NCI-H146 treated with DMSO at 0.1 percent for 48 hours (cell line): ENCODE measurements around the gene MINDY1.

ENCODE experiments used
- DNase-seq: peaks from one replicate; lab custom pipeline; 2025; ENCODE audit not compliant: unreplicated experiment; lab: John Stamatoyannopoulos, UW

The MINDY1 gene, protein sequence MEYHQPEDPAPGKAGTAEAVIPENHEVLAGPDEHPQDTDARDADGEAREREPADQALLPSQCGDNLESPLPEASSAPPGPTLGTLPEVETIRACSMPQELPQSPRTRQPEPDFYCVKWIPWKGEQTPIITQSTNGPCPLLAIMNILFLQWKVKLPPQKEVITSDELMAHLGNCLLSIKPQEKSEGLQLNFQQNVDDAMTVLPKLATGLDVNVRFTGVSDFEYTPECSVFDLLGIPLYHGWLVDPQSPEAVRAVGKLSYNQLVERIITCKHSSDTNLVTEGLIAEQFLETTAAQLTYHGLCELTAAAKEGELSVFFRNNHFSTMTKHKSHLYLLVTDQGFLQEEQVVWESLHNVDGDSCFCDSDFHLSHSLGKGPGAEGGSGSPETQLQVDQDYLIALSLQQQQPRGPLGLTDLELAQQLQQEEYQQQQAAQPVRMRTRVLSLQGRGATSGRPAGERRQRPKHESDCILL

GRCh38 chr1:151006327-151007052 is at the start of gene MINDY1:
Gene MINDY1, minus strand, starts transcription at chr1:151006902. Its CDS starts 4,285 bp downstream, at chr1:151002617.
- peak; percentile 87 for DNase-seq

GRCh38 chr1:151056149-151056548 is 49.4 kb upstream of the MINDY1 start:
- DNase-seq, result no peak

GRCh38 chr1:151055581-151055980 is 48.9 kb upstream of the MINDY1 start:
- no peak for DNase-seq

GRCh38 chr1:151054971-151055547 is 48.4 kb upstream of the MINDY1 start:
- DNase-seq, result no peak

- no peak for DNase-seq
These were observed 44.8 kb upstream of the MINDY1 start for GRCh38 chr1:151051356-151052009.

DNA sequence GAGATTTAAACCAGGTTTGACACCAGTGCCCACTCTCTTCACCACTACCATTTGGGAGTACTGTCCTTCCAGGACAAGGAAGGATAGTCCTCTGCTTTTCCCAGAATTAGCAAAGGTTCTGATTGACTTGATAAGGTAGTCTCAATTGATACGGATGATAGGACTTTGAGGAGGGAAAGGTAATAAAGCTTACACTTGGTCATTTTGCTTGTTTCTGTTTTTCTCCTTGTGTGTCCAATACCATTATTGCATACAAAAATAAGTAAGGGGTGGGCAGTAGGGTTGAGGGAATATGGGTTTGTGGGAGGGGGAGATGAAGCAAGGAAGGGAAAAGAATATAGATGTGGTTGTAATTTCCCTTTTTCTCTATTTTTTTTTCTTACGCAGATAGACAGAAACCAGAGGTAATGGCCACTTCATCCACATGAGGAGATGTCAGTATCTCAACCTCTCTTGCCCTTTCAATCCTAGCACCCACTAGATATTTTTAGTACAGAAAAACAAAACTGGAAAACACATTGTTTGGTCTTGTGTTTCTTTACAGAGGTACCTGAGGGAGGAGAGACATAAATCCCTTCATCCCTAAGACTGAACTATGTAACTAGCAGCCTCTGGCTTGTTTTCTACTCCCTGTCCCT is 43.5 kb upstream of the MINDY1 start:
- DNase-seq, result no peak

- DNase-seq, result no peak
These were observed 42.8 kb upstream of the MINDY1 start for GRCh38 chr1:151049458-151049857.

DNA sequence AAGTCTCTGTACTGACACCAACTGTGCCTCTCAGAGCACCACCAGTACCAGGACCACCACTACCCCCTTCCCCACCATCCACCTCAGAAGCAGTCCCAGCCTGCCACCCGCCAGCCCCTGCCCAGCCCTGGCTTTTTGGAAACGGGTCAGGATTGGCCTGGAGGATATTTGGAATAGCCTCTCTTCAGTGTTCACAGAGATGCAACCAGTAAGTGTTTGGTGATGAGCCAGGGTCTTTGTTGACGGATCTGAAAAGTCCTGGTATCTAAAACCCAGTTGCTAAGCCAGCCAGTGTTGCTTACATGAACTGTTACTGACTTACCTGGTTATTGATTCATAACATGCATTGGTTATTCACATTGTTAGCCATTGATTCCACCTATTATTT is 41.9 kb upstream of the MINDY1 start:
- DNase-seq, result no peak

- DNase-seq, result peak; percentile 41
These were observed 41.4 kb upstream of the MINDY1 start for GRCh38 chr1:151047925-151048644.

DNA sequence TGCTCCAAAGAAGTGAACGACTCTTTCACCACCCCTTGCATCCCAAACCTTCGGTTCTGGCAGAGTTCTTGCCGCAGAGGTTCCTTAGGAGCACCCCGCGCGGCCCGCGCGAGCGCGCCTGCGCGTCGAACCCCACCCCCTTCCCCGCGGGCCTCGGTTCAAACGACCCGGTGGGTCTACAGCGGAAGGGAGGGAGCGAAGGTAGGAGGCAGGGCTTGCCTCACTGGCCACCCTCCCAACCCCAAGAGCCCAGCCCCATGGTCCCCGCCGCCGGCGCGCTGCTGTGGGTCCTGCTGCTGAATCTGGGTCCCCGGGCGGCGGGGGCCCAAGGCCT is 40.9 kb upstream of the MINDY1 start, which contains the start of gene C1orf56:
C1orf56 (plus strand) TSS at position 161 of the 334 bp plus-strand sequence; CDS start at position 258, 97 bp downstream.
- peak; percentile 77 for DNase-seq

- DNase-seq, result no peak
These were observed 36.5 kb upstream of the MINDY1 start for GRCh38 chr1:151043163-151043562.

DNA sequence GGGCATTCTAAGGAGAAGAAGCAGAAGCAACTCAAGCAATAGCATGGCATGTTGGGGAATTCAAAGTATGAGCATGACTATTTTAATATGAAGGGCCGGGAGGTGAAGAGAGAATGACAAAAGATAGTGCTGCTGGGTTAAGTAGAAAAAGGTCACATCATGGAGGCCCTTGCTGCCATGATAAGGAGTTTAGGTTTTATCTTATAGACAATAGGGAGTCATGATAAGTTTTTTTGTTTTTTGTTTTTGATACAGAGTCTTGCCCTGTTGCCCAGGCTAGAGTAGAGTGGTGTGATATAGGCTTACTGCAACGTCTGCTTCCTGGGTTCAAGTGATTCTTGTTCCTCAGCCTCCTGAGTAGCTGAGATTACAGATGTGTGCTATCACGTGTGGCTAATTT is 32.8 kb upstream of the MINDY1 start:
- no peak for DNase-seq

DNA sequence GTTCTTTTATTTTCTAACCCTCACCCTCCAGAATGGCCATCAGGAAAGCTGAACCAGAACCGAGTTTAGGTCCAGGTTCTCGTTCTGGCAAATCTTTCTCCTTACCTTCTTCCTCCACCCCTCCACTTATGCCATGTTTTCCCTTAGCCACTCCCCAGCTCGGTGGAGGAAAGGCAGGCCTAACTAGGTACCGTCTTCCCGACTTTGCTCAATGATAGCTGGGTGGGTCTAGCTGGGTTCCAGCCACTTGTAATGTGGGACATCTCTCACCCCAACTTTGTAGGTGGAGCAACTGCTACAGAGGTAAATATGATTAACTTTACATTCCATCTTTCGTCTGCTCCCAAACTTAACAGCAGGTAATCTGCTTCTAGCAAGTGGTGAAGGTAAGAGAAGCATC is 30.3 kb upstream of the MINDY1 start:
- no peak for DNase-seq

- DNase-seq, result no peak
These were observed 29.7 kb upstream of the MINDY1 start, which contains the start of gene BNIPL for GRCh38 chr1:151036356-151036755. Gene BNIPL, plus strand, starts transcription at chr1:151036586. Its CDS starts 140 bp downstream, at chr1:151036726.

- DNase-seq, result no peak
These were observed 28.5 kb upstream of the MINDY1 start for GRCh38 chr1:151035167-151035566.

DNA sequence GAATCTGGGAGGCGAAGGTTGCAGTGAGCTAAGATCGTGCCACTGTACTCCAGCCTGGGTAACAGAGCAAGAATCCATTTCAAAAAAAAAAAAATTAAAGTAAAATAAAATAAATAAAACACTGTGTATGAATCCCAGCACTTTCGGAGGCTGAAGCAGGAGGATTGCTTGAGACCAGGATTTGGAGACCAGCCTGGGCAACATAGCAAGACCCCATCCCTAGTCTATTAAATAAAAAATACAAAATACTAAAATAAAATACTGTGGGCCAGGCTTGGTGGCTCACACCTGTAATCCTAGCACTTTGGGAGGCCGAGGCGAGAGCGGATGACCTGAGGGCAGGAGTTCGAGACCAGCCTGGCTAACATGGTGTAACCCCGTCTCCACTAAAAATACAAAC is 25.5 kb upstream of the MINDY1 start:
- no peak for DNase-seq

DNA sequence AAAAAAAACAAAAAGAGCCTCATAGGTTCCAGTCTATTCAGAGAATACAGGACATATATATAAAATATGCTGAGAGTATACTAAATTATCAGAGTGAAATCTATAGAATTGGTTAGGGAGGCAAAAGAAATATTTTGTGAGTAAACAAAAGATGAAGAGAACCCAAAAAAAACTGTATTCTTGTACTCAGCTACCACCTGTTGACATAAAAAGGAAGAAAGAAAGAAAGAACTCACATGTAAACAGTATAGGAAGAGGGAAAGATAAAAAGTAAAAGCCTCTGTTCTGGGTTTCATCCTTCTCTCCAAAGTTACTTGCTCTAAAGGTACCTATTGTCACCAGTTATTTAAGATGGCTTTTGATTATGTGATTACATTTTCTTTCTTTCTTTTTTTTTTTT is 19.8 kb upstream of the MINDY1 start:
- no peak for DNase-seq

DNA sequence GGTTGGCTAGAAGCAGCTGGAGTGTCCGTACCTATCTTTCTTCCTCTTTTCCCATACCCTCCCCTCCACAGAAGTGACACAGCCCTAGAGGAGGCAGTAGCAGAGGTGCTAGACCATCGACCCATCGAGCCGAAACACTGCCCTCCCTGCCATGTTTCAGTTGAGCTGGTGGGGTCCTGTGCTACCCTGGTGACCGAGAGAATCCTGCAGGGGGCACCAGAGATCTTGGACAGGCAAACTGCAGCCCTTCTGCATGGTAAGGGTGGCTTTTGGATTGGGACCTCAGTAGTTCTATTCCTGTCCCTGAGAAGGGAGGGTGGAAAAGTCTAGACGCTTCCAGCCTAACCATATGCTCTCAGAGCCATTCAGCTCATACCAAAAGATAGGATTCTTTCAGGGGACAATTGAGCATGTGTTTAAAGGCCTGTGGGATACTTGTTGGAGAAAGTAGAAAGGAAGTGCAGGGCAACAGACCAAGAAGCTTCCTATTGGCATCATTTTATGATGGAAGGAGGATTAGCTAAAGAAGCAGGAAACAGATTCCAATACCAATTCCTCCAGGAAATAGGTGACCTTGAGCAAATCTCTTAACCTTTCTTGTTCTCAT is 17.9 kb upstream of the MINDY1 start:
- DNase-seq, result peak; percentile 52

DNA sequence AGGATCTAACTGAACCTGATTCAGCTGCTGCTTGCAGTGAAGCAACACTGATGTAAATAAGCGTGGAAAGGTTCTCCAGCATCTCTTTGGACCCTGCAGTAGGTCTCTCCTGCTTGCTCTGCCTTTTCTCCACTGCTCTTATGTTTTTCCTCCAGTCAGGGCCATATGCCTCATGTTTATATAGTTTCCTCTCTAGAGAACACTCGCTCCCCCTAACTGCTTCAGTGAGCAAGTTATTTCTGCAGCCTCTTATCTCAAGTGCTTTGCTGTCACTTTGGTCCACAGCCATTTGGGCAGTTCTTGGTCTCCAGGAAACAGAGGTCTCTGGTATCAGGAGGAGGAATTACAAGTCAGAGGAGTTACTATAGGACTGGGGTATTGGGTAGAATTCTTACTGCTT is 6.8 kb upstream of the MINDY1 start:
- no peak for DNase-seq
